GM23338 (cell line): ENCODE results near the gene CDC42BPG. TPM values are rescaled to one million over a fixed set of nuclear protein-coding genes. Genes with fewer than 3 reads are reported as not detected.

Experiments used
- ATAC-seq: fragments of 200-7000 bp; cut with Tn5 transposase; 3 replicates; pipeline ENCODE4 v1.9.1; 2020
- DNase-seq: peaks from one replicate; pipeline ENCODE4 v3.0.0-alpha.2; 2015; ENCODE audit warnings: low spot score
- H2AFZ ChIP-seq: fragments of 200-600 bp; sonication (generic); 2 replicates; pipeline ENCODE4 v1.8.0; 2016; ENCODE audit warnings: antibody characterized with exemption, mild to moderate bottlenecking, moderate library complexity
- H3F3A ChIP-seq: fragments of 200-600 bp; sonication (generic); replicated peaks from 2 replicates; pipeline ENCODE4 v1.8.0; 2017; ENCODE audit warnings: antibody characterized with exemption, mixed run types, low read depth
- H3K27ac ChIP-seq: fragments of 200-600 bp; sonication (generic); 2 replicates; pipeline ENCODE4 v1.6.1; 2016; ENCODE audit warnings: low read depth
- H3K27me3 ChIP-seq: fragments of 200-600 bp; sonication (generic); 2 replicates; pipeline ENCODE4 v1.8.0; 2016; ENCODE audit warnings: mild to moderate bottlenecking, mixed run types, moderate library complexity; ENCODE audit not compliant: insufficient read depth
- H3K36me3 ChIP-seq: fragments of 200-600 bp; sonication (generic); 2 replicates; pipeline ENCODE4 v1.8.0; 2016; ENCODE audit warnings: mild to moderate bottlenecking; ENCODE audit not compliant: insufficient read depth
- H3K4me1 ChIP-seq: fragments of 200-600 bp; sonication (generic); 2 replicates; pipeline ENCODE4 v1.8.0; 2016; ENCODE audit warnings: mild to moderate bottlenecking, moderate library complexity; ENCODE audit not compliant: insufficient read depth
- H3K4me2 ChIP-seq: fragments of 200-600 bp; sonication (generic); 2 replicates; pipeline ENCODE4 v1.7.1; 2017; ENCODE audit warnings: mixed run types
- H3K4me3 ChIP-seq: fragments of 200-600 bp; sonication (generic); 2 replicates; pipeline ENCODE4 v1.6.1; 2016; ENCODE audit warnings: mixed run types
- H3K79me2 ChIP-seq: fragments of 200-600 bp; sonication (generic); replicated peaks from 2 replicates; pipeline ENCODE4 v1.8.0; 2017; ENCODE audit warnings: mild to moderate bottlenecking; ENCODE audit not compliant: insufficient read depth
- H3K9me2 ChIP-seq: fragments of 200-600 bp; sonication (generic); 2 replicates; pipeline ENCODE4 v1.8.0; 2017; ENCODE audit not compliant: insufficient read depth
- H4K20me1 ChIP-seq: fragments of 200-600 bp; sonication (generic); replicated peaks from 2 replicates; pipeline ENCODE4 v1.8.0; 2017; ENCODE audit warnings: mild to moderate bottlenecking; ENCODE audit not compliant: insufficient read depth
- H3K27ac Mint-ChIP-seq: 2 replicates; pipeline ENCODE4 v1.8.0; 2020; ENCODE audit warnings: inconsistent platforms, mild to moderate bottlenecking, moderate library complexity, mixed read lengths
- H3K27me3 Mint-ChIP-seq: 3 replicates; pipeline ENCODE4 v1.8.0; 2022; ENCODE audit warnings: low read depth, mild to moderate bottlenecking, moderate library complexity, mixed read lengths, inconsistent platforms; ENCODE audit not compliant: insufficient read depth, poor library complexity
- H3K36me3 Mint-ChIP-seq: 3 replicates; pipeline ENCODE4 v1.8.0; 2021; ENCODE audit warnings: low read depth, mild to moderate bottlenecking, inconsistent platforms, moderate library complexity, mixed read lengths
- H3K4me1 Mint-ChIP-seq: 3 replicates; pipeline ENCODE4 v1.8.0; 2020; ENCODE audit warnings: mild to moderate bottlenecking, inconsistent platforms, mixed read lengths
- H3K4me3 Mint-ChIP-seq: 3 replicates; pipeline ENCODE4 v1.8.0; 2021; ENCODE audit warnings: moderate library complexity, mild to moderate bottlenecking, inconsistent platforms, mixed read lengths
- H3K9me3 Mint-ChIP-seq: 3 replicates; pipeline ENCODE4 v1.8.0; 2020; ENCODE audit warnings: moderate library complexity, mild to moderate bottlenecking, inconsistent platforms, mixed read lengths
- JUNB ChIP-seq: IDR thresholded peaks from one replicate; pipeline ENCODE4 v1.6.1; 2016; ENCODE audit warnings: antibody characterized with exemption; ENCODE audit not compliant: unreplicated experiment
- POLR2AphosphoS5 ChIP-seq: IDR thresholded peaks from 2 replicates; pipeline ENCODE4 v1.6.1; 2016; ENCODE audit warnings: antibody characterized with exemption, low read depth
- STAT1 ChIP-seq: IDR thresholded peaks from one replicate; pipeline ENCODE4 v1.6.1; 2016; ENCODE audit warnings: antibody characterized with exemption; ENCODE audit not compliant: unreplicated experiment
- ZNF114 ChIP-seq: fragments of 250-450 bp; sonication (Bioruptor Pico); IDR thresholded peaks from 2 replicates; pipeline ENCODE4 v1.5.0; 2020; ENCODE audit warnings: mild to moderate bottlenecking, moderate library complexity
- polyA plus RNA-seq: library from polyadenylated mRNA; unstranded; fragments of >200 nt; fragmentation: Nextera tagmentation; extraction: Ambion mirVana; gene quantifications from 2 replicates; pipeline ENCODE4 v1.2.1, GENCODE V29; 2016
- total RNA-seq: library from RNA; depleted of rRNA; stranded (reverse); fragments of >200 nt; shearing (Covaris generic); gene quantifications from 2 replicates; pipeline ENCODE4 v1.2.3, GENCODE V29; 2014
- TF ChIP-seq, protein P1 (sequence below): IDR thresholded peaks from 2 replicates; pipeline ENCODE4 v1.6.1; 2016; ENCODE audit warnings: antibody characterized with exemption
- TF ChIP-seq, protein P2 (sequence below), 2 experiments: fragments of 200-600 bp in 1 of 2; sonication (generic) in 1 of 2; conservative IDR thresholded peaks; 2 replicates each; pipeline versions ENCODE4 v1.5.1 to v1.6.1; 2016 to 2017; ENCODE audit warnings: antibody characterized with exemption in 2 of 2, low read depth in 2 of 2, mild to moderate bottlenecking in 2 of 2, moderate library complexity in 1 of 2

The CDC42BPG gene
- total and polyA plus RNA-seq, 2 experiments from 2014 or later = 2.3 to 11.6 TPM

DNA sequence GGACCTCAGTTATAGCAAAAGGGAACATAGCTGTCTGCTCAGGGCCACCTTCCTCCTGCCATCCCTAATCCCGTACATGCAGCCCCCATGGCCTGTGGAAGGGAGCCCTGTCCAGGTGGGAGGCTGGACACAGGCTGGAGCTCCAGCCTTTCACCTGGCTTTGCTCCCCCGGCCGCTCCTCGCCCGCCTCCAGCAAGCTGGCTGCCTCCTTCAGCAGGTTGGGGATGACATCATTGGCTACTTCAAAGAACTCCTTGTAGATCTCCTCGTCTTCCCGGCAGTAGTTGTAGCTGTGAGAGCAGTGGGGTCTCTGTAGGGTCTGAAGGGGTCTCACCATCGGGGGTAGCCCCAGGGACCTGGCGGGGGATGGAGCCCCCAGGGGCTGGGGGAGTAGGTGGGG, 39.0 kb downstream of the CDC42BPG start (continued):
- TF ChIP-seq, protein P1, sequence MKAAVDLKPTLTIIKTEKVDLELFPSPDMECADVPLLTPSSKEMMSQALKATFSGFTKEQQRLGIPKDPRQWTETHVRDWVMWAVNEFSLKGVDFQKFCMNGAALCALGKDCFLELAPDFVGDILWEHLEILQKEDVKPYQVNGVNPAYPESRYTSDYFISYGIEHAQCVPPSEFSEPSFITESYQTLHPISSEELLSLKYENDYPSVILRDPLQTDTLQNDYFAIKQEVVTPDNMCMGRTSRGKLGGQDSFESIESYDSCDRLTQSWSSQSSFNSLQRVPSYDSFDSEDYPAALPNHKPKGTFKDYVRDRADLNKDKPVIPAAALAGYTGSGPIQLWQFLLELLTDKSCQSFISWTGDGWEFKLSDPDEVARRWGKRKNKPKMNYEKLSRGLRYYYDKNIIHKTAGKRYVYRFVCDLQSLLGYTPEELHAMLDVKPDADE = no peak
- TF ChIP-seq ZNF114 (no peak), STAT1 (no peak), POLR2AphosphoS5 (no peak)
- TF ChIP-seq, protein P2, sequence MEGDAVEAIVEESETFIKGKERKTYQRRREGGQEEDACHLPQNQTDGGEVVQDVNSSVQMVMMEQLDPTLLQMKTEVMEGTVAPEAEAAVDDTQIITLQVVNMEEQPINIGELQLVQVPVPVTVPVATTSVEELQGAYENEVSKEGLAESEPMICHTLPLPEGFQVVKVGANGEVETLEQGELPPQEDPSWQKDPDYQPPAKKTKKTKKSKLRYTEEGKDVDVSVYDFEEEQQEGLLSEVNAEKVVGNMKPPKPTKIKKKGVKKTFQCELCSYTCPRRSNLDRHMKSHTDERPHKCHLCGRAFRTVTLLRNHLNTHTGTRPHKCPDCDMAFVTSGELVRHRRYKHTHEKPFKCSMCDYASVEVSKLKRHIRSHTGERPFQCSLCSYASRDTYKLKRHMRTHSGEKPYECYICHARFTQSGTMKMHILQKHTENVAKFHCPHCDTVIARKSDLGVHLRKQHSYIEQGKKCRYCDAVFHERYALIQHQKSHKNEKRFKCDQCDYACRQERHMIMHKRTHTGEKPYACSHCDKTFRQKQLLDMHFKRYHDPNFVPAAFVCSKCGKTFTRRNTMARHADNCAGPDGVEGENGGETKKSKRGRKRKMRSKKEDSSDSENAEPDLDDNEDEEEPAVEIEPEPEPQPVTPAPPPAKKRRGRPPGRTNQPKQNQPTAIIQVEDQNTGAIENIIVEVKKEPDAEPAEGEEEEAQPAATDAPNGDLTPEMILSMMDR (conservative IDR thresholded peaks at IDR 0.05; ENCODE audit: low read depth in 2 of 2) = no peak

DNA sequence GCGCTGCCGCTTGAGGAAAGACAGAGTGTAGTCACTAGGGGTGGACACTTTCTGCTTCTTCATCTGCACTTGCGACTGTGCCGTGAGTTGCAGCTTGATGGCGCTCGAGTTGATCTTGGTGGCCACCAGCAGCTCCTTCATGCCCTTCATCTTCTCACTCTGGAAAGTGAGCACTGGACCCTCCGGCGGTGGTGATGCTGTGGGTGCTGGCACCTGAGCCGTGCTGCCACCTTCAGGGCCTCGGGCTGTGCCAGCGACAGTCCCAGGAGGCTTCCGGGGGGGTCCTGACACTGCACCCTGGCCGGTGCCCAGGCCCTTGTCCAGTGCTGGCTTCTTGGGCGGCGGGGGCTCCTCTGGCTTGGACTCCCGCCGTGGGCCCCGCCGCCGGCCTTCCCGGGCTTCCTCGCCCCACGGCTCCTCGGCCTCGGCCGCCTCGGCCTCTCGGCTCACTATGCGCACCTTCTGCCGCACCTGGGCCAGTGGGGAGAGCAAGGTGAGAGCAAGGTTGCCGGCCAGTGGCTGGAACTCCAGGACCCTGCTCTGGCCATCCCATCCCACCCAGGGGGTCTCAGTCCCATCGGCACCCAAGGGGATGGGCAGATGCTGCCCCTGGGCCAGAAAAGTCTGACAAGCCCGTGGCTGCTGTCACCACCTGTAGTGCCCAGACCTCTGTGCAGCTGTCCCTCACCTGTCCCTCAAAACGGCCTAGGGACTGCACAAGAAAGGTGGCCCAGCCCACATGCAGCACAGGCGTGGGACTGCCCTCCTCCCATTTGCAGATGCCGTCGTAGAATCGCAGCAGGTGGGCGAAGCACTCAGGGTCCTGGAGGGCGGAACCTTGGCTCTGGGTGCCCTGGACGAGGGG, 39.9 kb downstream of the CDC42BPG start:
- H3K36me3 Mint-ChIP-seq = peaks cover 21% of the 10 kb centered on the region
- no peak overlapping the region for H2AFZ ChIP-seq
- H3K9me3 Mint-ChIP-seq = no peaks in the 10 kb centered on the region
- peaks cover 10% of the 10 kb centered on the region for H3K27me3 Mint-ChIP-seq
- DNase-seq (peak; percentile 66), ATAC-seq (peak; percentile 12)
- H3K36me3 ChIP-seq = no peaks in the 10 kb centered on the region
- H3K79me2 ChIP-seq = peaks cover 6% of the 10 kb centered on the region; the same call in 1 of the 2 replicates
- peak overlapping the region; percentile 93 for H3K27ac ChIP-seq
- 0 out of 2 replicates have a peak, but pooled peaks cover 13% of the 10 kb centered on the region for H4K20me1 ChIP-seq
- H3K4me1 Mint-ChIP-seq = peaks cover 20% of the 10 kb centered on the region
- peaks cover 12% of the 10 kb centered on the region for H3F3A ChIP-seq
- no peaks in the 10 kb centered on the region for H3K27me3 ChIP-seq
- peak overlapping the region; percentile 72; the same call in 1 of the 2 replicates for H3K4me3 ChIP-seq
- H3K4me2 ChIP-seq = peak overlapping the region; percentile 84
- peak overlapping the region; percentile 78 for H3K4me3 Mint-ChIP-seq
- TF ChIP-seq ZNF114 = no peak
- TF ChIP-seq, protein P2 (conservative IDR thresholded peaks at IDR 0.05; ENCODE audit: low read depth in 2 of 2) = peak; percentile 36 to 59; a peak in 3 of 4 replicates
- H3K27ac Mint-ChIP-seq = peak overlapping the region; percentile 93
- H3K9me2 ChIP-seq = no peaks in the 10 kb centered on the region
- H3K4me1 ChIP-seq = peaks cover 8% of the 10 kb centered on the region; the same call in 1 of the 2 replicates

DNA sequence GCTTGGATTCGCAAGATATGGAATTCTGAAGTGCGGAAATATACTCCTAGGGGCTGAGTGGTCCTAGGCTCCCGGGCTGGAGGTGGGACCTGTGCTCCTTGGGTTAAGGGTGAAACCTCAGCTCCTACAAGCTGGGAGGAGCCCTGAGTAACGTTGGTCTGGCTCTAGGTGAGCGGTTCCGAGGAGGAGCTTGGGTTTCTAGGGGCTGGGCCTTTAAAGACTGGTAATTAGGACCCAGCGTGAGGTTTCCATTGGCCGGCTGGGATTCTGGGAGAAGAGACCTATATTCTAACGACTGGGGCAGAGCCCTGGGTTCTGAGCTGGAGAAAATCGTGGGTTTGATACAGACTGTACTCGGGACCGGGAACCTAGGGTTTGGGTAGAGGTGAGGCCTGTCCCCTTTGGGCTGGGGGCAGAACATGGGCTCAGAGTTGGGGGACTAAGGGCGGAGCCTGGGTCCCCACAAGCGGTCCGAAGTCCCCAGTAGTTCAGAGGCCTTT, 40.6 kb downstream of the CDC42BPG start:
- Histone ChIP-seq H3K4me1 (peaks cover 4% of the 10 kb centered on the region; the same call in 1 of the 2 replicates), H2AFZ (no peak overlapping the region), H3F3A (peaks cover 8% of the 10 kb centered on the region; the same call in 1 of the 2 replicates), H4K20me1 (0 out of 2 replicates have a peak, but pooled peaks cover 9% of the 10 kb centered on the region), H3K36me3 (no peaks in the 10 kb centered on the region), H3K27me3 (no peaks in the 10 kb centered on the region), H3K9me2 (no peaks in the 10 kb centered on the region), H3K27ac (peak overlapping the region; percentile 93), H3K79me2 (no peaks in the 10 kb centered on the region), H3K4me3 (peak overlapping the region; percentile 72), H3K4me2 (peak overlapping the region; percentile 84)
- peak; percentile 76 for ATAC-seq
- H3K9me3 Mint-ChIP-seq = no peaks in the 10 kb centered on the region
- peak overlapping the region; percentile 78 for H3K4me3 Mint-ChIP-seq
- DNase-seq = peak; percentile 84
- TF ChIP-seq JUNB (no peak), POLR2AphosphoS5 (peak; percentile 2; the same call in 1 of the 2 replicates)
- peaks cover 10% of the 10 kb centered on the region for H3K27me3 Mint-ChIP-seq
- peak overlapping the region; percentile 93 for H3K27ac Mint-ChIP-seq
- peaks cover 14% of the 10 kb centered on the region for H3K4me1 Mint-ChIP-seq
- H3K36me3 Mint-ChIP-seq = peaks cover 21% of the 10 kb centered on the region
